Measurements from ENCODE around the gene PIK3R3.
A peak's percentile ranks its signal among the peaks of the same experiment; 100 is the strongest.

PIK3R3 gene

GRCh38 chr1:46039571-46040052, 92.8 kb downstream of the PIK3R3 start:
- H3K9me3 ChIP-seq (ENCODE audit: insufficient read depth, low read length): no peaks in the 10 kb centered on the region
- no peak overlapping the region for H3K4me3 ChIP-seq (ENCODE audit: insufficient read depth, low read length, poor library complexity, severe bottlenecking)
- H3K36me3 ChIP-seq (ENCODE audit: low read length): no peaks in the 10 kb centered on the region
- no peak overlapping the region for H2AFZ ChIP-seq (ENCODE audit: low read depth, low read length, severe bottlenecking)
- TF ChIP-seq CTCF (IDR thresholded peaks at IDR 0.05; ENCODE audit: insufficient read depth, low read length, poor library complexity, severe bottlenecking): no peak
- no peak for TF ChIP-seq EZH2phosphoT487 (conservative IDR thresholded peaks at IDR 0.05; ENCODE audit: low read length)
- H3K9me2 ChIP-seq (replicated peaks; ENCODE audit: insufficient read depth, low read length): no peaks in the 10 kb centered on the region
- no peak overlapping the region for H3K27ac ChIP-seq (ENCODE audit: low read depth, low read length)
- H3K4me2 ChIP-seq (ENCODE audit: low read depth, low read length, poor library complexity, severe bottlenecking): no peak overlapping the region
- H3K79me2 ChIP-seq (ENCODE audit: insufficient read depth, low read length): no peaks in the 10 kb centered on the region
- no peak overlapping the region for H3K9ac ChIP-seq (ENCODE audit: low read length)
- no peaks in the 10 kb centered on the region for H3K27me3 ChIP-seq (ENCODE audit: low read length)
- no peaks in the 10 kb centered on the region for H4K20me1 ChIP-seq (ENCODE audit: low read depth, low read length)
- peaks cover 36% of the 10 kb centered on the region for H3F3A ChIP-seq (ENCODE audit: insufficient read depth)

- no peak overlapping the region for H3K4me3 ChIP-seq (ENCODE audit: insufficient read depth, low read length, poor library complexity, severe bottlenecking)
- H3K9me3 ChIP-seq (ENCODE audit: insufficient read depth, low read length): no peaks in the 10 kb centered on the region
- no peak overlapping the region for H2AFZ ChIP-seq (ENCODE audit: low read depth, low read length, severe bottlenecking)
- no peak overlapping the region for H3K27ac ChIP-seq (ENCODE audit: low read depth, low read length)
- TF ChIP-seq EZH2phosphoT487 (conservative IDR thresholded peaks at IDR 0.05; ENCODE audit: low read length) (no peak), CTCF (IDR thresholded peaks at IDR 0.05; ENCODE audit: insufficient read depth, low read length, poor library complexity, severe bottlenecking) (peak; percentile 97)
- H3K4me2 ChIP-seq (ENCODE audit: low read depth, low read length, poor library complexity, severe bottlenecking): no peak overlapping the region
- H3K36me3 ChIP-seq (ENCODE audit: low read length): no peaks in the 10 kb centered on the region
- H3K79me2 ChIP-seq (ENCODE audit: insufficient read depth, low read length): no peaks in the 10 kb centered on the region
- peaks cover 12% of the 10 kb centered on the region; the same call in 1 of the 2 replicates for H3F3A ChIP-seq (ENCODE audit: insufficient read depth)
- H3K27me3 ChIP-seq (ENCODE audit: low read length): no peaks in the 10 kb centered on the region
- H3K9ac ChIP-seq (ENCODE audit: low read length): no peak overlapping the region
- no peaks in the 10 kb centered on the region for H4K20me1 ChIP-seq (ENCODE audit: low read depth, low read length)
- H3K9me2 ChIP-seq (replicated peaks; ENCODE audit: insufficient read depth, low read length): no peaks in the 10 kb centered on the region
Observed at GRCh38 chr1:46036894-46037839, 95.3 kb downstream of the PIK3R3 start.

GRCh38 chr1:46034601-46035516, 97.6 kb downstream of the PIK3R3 start:
- Histone ChIP-seq H3K27me3 (ENCODE audit: low read length) (no peaks in the 10 kb centered on the region), H3K27ac (ENCODE audit: low read depth, low read length) (no peak overlapping the region), H4K20me1 (ENCODE audit: low read depth, low read length) (no peaks in the 10 kb centered on the region), H3K4me2 (ENCODE audit: low read depth, low read length, poor library complexity, severe bottlenecking) (no peak overlapping the region), H3F3A (ENCODE audit: insufficient read depth) (0 out of 2 replicates have a peak, but pooled peaks cover 3% of the 10 kb centered on the region), H3K9ac (ENCODE audit: low read length) (no peak overlapping the region), H3K9me2 (replicated peaks; ENCODE audit: insufficient read depth, low read length) (no peaks in the 10 kb centered on the region), H2AFZ (ENCODE audit: low read depth, low read length, severe bottlenecking) (no peak overlapping the region), H3K9me3 (ENCODE audit: insufficient read depth, low read length) (no peaks in the 10 kb centered on the region), H3K4me3 (ENCODE audit: insufficient read depth, low read length, poor library complexity, severe bottlenecking) (no peak overlapping the region), H3K36me3 (ENCODE audit: low read length) (no peaks in the 10 kb centered on the region), H3K79me2 (ENCODE audit: insufficient read depth, low read length) (no peaks in the 10 kb centered on the region)
- TF ChIP-seq CTCF (IDR thresholded peaks at IDR 0.05; ENCODE audit: insufficient read depth, low read length, poor library complexity, severe bottlenecking) (no peak), EZH2phosphoT487 (conservative IDR thresholded peaks at IDR 0.05; ENCODE audit: low read length) (no peak)
